NCI-H2081 (cell line): Measurements from ENCODE around the gene PLAC8.
"Not testable (repeated sequence)": the region's sequence is repeated elsewhere in the genome, so short reads cannot be mapped to it uniquely, and the experiment has no call there.

ENCODE experiments used
- DNase-seq, 2 experiments: peaks; one replicate each; lab custom pipeline; 2025; lab: John Stamatoyannopoulos, UW

PLAC8 gene, protein sequence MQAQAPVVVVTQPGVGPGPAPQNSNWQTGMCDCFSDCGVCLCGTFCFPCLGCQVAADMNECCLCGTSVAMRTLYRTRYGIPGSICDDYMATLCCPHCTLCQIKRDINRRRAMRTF

DNA sequence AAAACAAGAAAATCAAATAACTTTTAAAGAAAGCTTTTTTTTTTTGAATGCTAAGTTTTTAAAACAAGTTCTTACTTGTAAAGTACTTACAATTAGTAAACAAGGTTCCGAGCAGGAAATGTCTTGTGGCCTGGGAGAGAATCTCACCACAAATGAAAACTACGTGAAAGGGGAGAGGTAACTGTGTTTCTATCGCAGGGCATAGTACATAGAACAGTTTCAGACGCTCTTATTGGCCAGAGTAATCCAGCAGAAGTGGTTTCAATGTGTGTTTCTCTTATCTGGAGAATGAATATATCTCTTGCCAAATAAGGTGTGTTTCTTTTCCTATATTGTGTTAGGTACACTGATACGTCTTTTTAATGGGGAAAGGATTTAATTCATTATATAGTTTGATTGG, at the start of gene PLAC8:
Gene PLAC8, minus strand, starts transcription at position 154 of the 400 bp plus-strand sequence. CDS start 6,808 bp downstream, outside the sequence.
- no peak for DNase-seq

- DNase-seq: no peak
Measured at GRCh38 chr4:83153417-83153816, 38.9 kb upstream of the PLAC8 start.

DNA sequence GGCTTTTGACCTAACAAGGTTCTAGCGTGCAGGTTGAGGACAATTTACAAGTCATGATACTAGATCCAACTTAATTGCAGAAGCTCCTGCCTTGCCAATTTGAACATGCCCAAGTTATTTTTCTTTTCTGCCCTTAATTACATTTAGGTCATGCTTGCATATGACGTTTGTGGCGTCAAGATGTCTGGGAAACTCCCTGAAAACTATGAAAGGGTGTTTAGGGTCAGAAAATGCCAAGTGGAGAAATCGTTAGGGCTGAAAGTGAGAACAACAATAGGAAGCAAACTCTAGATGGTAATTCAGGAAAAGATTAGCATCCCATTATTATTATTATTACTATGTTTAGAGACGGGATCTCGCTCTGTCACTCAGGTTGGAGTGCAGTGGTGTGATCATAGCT, 38.2 kb upstream of the PLAC8 start:
- no peak for DNase-seq

- DNase-seq: no peak
Measured at GRCh38 chr4:83151651-83152050, 37.1 kb upstream of the PLAC8 start.

DNA sequence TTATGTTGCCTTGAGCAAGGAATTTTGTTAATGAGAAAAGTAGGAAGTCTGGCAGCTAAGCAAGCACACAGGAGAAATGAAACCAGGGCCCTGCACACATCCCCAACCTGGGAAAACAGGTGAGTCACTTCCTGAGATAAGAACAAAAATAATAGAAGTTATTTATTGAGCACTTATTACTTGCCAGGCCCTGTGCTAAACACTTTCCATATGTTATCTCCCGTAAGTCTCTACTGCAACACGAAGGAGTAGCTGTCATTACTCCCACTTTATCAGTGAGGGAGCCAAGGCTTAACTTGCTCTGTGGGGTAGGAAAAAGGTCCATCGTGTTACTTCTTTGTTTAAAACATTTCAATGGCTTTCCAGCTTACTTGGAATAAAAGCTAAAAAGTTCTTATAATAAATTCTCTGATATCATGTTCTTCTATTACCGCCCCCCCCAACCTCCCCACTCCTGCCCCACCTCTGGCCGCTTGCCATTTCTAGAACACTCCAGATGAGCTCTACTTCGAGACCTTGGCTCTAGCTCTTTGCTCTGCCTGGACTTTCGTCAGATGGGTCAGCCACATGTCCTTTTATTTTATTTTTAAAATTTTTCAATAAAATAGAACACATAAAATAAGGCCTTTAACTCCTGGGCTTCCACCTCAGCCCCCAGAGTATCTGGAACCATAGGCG, 36.3 kb upstream of the PLAC8 start:
- DNase-seq: no peak

DNA sequence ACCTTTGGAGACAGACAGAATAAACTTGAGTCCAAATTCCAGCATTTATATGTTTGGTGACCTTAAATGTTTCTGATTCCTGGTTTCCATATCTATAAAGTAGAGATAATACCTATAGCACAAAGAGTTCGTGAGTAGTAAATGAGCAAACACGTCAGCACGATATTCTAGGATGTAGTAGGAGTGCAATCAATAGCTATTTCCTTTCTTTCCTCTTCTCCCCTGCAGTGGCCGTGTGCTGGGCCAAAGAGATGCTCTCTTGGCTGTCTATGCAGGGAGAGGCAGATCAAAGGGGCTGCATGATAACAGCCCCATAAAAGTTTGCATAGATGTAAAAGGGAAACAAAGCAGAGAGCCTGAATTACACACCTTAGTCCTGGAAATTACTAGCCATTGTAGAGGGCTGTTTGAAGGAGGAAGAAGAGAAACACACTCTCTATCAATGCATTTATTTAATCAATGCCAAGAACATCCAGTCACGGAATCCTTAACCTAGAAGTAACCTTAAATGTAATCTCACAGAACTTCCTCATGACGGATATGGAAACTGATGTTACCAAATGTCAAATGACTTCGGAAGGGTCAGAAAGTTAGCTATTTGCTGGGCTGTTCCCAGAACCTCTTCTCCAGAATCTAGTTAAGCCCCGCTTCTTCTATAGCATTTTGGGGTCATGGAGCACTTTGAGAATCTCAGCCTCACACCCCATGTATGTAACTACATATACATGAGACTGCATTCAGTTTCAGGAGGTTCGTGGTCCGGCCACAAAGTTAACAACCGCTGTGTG, 35.5 kb upstream of the PLAC8 start:
- no peak for DNase-seq

DNA sequence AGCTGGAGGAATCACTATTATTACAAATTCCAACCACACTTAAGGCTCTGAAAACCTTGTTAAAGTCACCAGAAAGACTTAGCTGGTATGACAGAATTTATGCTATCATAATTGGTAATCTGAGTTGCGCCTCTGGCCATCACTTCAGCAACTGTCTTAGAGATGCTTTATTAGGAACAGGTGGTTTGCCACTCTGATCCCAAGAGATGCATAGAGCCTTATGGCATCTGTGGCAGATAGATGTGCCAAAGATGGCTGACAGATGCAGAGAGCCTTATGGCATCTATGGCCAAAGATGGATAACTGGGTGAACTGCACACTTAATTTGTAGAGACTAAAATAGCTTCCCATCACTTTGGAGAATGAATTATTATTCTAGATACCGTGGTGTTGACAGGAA, 32.3 kb upstream of the PLAC8 start:
- DNase-seq: no peak

- not testable (repeated sequence) for DNase-seq
Measured at GRCh38 chr4:83145776-83146175, 31.2 kb upstream of the PLAC8 start.

GRCh38 chr4:83139514-83140156, 25.1 kb upstream of the PLAC8 start:
- DNase-seq: no peak

DNA sequence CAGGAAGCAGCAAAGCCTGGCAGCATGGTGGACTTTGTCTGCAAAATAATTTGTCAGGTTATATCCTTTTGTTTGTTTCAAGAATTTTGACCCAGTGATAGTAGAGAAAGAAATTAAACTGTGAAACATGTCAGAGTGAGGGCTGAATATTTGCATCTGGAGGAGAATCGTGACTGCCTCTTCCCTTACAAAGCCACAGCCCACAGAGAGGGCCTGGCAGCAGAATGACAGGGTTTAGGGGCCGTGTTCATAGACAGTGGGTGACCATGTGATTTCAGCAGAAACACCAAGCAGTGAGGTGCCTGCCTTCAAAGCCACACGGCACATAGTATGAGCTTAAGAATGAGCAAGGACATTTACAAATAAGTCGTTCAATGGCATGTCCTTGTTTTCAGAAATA, 24.4 kb upstream of the PLAC8 start:
- no peak for DNase-seq

DNA sequence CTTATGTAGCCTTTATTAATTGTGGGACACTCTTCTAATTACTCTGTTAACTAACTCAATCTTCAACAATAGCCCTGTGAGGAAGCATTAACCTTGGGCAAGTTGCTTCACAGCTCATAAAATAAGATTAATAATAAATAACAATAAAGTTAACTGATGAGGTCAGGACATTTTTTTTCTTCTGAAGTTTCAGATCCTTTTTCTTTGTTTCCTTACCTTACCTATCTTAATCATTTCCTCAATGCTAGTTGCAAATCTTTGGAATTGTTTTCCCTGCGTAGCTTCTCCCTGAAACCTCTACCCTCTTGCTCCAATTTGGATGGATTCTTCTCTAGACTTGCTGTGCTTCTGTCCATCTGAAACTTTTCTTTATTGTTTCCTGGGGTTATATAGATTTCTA, 17.5 kb upstream of the PLAC8 start:
- DNase-seq: no peak

DNA sequence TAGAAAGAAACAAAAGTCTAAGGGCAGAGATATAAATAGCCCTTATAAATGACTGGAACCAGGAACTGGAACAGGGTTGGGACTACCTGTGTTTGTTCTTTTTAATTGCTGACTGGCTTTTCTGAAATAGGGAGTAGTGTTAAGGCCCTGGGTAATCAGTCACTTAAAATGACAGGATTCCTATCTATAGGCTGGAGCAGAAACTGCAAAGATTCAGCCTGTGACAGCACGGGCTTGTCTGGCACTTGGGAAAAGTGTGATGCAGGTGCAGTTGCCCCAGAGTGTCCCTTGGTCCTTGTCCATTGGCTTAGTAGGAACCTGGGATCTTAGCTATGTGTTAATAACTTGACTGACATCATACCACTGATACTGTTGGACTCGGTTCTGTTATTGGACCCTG, 14.7 kb upstream of the PLAC8 start:
- no peak for DNase-seq

DNA sequence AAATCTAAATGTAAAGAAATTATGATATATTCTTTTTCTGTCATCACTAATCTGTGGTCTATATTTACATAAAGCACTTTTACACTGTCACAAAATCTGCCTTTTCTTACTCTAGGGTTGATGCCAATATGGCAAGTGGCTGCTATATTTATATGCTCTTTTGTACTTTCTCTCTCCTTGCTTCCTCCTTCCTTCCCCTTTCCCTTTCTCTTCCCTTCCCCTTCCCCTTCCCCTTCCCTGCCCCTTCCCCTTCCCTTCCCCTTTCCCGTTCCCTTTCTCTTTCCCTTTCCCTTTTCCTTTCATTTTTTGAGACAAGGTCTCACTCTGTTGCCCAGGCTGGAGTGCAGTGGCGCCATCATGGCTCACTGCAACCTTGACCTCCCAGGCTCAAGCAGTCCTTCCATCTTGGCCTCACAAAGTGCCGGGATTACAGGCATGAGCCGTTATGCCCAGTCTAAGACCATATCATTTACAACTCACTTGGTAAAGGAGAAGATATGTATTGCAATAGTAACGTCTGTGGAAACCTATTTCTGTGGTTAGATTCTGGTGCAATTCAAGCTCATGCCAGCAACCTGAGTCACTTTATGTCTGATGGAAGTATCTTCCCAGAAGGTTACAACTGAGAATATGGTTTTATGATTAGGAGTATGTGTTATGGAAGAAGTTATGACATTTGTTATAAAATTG, 13.9 kb upstream of the PLAC8 start:
- no peak for DNase-seq

DNA sequence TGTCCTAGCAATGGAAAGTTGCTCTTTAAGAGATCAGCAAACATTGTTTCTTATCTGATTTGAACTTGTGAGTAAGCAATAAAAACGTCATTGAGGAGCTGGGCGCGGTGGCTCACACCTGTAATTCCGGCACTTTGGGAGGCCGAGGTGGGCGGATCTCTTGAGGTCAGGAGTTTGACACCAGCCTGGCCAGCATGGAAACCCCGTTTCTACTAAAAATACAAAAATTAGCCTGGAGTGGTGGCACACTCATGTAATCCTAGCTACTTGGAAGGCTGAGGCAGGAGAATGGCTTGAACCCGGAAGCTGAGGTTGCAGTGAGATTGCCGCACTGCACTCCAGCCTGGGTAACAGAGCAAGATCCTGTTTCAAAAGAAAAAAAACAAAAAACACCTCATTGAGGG, 11.2 kb upstream of the PLAC8 start:
- no peak for DNase-seq

DNA sequence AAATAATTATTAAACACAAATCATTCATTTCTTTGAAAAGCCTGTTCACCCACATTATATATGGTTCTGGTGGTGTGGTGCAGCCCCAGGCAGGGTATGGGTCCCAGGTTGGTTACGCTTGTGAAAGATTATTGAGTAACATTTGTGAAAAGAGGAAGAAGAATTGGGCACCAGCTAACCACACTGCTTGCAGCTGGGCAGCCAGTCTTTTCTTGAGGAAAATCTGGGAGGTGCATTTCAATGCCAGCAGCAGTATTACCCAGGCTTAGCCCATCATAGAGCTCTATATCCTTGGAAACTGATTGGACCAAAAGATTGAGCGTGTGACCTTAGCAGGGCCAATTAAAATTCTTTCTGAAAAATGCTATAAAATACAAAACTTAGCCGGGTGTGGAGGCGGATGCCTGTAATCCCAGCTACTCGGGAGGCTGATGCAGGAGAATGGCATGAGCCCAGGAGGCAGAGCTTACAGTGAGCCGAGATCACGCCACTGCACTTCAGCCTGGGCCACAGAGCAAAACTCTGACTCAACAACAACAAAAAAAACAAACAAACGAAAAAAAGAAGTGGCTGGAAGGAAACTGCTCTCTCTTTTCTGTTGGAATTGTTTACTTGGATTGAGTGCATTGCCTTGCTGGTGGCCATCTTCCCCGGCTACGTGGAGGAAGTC, 9.7 kb upstream of the PLAC8 start:
- DNase-seq: no peak

DNA sequence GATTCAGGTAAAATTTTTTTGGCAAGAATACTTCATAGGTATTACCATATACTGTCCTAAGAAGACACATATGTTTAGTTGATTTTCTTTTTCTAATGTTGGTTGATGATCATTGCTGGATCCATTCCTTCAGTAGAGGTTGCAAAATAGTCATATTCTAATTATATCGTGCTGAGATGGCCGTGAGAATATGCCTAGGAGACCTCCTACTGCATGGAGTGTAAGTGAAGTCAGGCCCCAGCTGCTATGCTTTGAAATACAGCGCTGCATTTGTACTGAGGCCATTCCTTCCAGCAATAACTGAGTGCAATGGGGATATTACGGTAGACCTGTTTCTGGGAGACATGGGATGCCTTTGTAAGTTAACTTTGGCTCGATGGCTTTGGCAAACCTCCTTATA, 6.7 kb upstream of the PLAC8 start:
- DNase-seq: no peak

DNA sequence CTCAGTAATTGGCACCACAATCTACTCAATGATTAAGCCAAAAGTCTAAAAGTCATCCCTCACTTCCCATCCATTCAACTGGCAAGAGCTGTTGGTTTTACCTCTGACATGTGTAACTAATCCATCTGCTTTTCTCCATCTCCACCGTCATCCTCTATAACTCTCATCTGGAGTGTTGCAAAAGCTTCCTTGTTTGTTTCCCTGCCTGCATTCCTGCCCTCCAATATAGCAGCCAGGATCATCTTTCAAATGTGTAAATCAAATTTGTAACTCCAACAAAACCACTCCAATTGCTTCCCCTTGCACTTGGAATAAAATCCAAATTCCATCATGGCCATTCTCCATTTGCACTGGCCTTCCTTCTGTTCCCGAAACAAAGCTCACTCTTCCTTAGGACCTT, 4.3 kb upstream of the PLAC8 start:
- DNase-seq: no peak

DNA sequence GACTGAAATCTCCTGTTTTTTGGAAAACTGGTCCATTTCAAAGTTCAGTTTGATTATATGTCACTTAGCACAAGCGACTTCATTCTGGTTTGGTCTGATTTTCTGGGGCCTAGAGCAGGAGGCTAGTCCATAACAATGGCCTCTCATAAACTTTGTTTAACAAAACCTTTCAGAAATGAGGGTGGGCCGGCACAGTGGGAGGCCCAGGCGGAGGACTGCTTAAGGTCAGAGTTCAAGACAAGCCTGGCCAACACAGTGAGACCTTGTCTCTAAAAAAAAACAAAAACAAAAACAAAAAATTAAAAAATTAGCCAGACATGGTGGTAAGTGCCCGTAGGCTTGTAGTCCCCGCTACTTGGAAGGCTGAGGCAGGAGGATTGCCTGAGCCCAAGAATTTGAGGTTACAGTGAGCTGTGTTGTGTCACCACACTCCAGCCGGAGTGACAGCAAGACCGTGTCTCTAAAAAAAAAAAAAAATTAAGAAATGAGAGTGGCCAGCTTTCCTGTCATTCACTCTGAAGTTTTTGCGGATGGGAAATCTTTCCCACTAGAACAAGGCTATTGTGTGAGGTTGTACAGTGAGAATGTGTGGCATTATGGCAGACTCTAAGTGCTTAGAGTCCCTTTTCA, 1.2 kb upstream of the PLAC8 start:
- no peak for DNase-seq

DNA sequence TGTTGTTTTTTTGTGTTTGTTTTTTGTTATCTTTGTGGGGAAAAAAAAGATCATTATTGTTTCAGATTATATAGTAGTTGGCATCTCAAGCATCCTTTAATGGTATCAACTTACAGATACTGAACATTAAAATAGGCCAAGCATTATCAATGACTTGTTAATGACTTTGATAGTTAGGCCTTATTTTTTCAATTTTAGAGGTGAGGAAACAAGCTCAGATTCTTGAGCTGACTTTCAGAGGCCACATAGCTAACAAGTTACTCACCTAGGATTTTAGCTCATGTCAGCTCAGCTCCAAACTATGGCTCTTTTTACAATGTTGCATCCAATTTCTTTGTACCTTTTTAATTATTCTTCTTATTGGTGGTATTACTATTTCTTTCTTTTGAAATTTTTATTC, 471 bp upstream of the PLAC8 start:
- DNase-seq: no peak

DNA sequence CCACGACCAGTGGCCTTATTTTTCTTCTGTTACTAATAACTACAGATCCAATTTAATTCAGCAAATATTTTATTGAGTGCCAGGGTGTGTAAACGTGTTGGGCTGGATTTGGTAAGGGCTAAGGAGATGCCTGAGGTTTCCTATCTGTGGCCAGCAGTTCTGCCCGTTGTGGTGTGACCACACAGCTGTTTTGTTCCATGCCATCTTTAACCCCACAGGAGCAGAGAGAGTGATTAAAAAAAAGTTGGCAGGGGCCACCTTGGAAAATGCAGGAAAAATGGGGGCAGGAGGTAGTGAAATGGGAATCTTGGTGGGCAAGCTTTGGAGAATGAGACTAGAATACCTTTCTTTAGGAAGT, 1.1 kb downstream of the PLAC8 start:
- no peak for DNase-seq

DNA sequence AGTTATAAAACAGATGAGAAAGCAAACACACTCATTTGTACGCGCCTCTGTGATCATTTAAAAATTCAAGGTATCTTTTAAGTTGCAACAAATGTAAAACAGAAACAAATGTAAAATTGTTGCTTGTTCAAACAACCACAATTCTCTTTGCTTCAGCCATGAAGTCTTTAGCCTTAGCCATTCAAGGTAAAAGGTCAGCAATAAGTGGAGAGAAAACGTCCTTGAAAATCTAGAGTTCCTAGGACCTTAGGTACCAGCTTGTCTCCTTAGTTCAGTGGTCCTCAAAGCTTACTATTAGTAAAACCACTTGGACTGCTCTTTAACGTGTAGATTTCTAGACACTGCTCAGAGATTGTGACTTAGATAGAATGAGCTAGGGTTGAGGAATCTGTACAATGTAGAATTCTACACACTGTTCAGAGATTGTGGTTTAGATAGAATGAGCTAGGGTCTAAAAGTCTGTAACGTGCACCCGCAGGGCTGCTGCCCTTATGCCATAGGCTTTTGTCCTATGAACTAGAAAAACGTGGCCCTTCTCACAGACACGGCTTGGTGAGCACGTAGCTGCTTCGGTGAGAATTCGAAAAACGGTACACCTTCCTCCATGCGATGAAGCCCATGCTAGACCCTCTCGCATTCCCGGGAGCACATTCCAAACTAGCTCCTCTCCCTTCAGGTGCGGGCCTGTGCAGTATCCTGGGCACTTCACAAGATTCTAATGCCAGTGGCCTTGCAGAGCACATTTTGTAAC, 1.7 kb downstream of the PLAC8 start:
- DNase-seq: no peak
